HepG2 (cell line): ENCODE data around the gene GGACT. TPM values are rescaled to one million over a fixed set of nuclear protein-coding genes. Genes with fewer than 3 reads are reported as not detected.

Experiments used
- DNMT3B ChIP-seq: conservative IDR thresholded peaks from 2 replicates; pipeline ENCODE4 v1.6.1; 2016; ENCODE audit warnings: missing biosample characterization, control low read depth
- E2F2 ChIP-seq: sonication (generic); formaldehyde crosslinking; IDR thresholded peaks from 2 replicates; pipeline ENCODE4 v1.4.0; 2020; ENCODE audit warnings: missing genetic modification reagents, borderline replicate concordance
- ESRRA ChIP-seq: sonication (generic); formaldehyde crosslinking; IDR thresholded peaks from 2 replicates; pipeline ENCODE4 v1.5.1; 2020; ENCODE audit warnings: mild to moderate bottlenecking, low read depth, missing genetic modification reagents
- FOXK1 ChIP-seq: sonication (generic); formaldehyde crosslinking; IDR thresholded peaks from 2 replicates; pipeline ENCODE4 v1.4.0; 2020; ENCODE audit warnings: low read depth, missing genetic modification reagents, borderline replicate concordance
- FOXK2 ChIP-seq: fragments of 450-650 bp; IDR thresholded peaks from 2 replicates; pipeline ENCODE4 v1.6.1; 2016
- PBX3 ChIP-seq: sonication (generic); formaldehyde crosslinking; IDR thresholded peaks from 2 replicates; pipeline ENCODE4 v1.8.1; 2023; ENCODE audit warnings: missing genetic modification reagents, inconsistent platforms, borderline replicate concordance
- PRDM4 ChIP-seq: sonication (generic); formaldehyde crosslinking; IDR thresholded peaks from 2 replicates; pipeline ENCODE4 v1.9.0; 2021; ENCODE audit warnings: missing genetic modification reagents, borderline replicate concordance
- RELA ChIP-seq: sonication (generic); formaldehyde crosslinking; IDR thresholded peaks from 2 replicates; pipeline ENCODE4 v1.4.0; 2020; ENCODE audit warnings: missing genetic modification reagents
- SMAD1 ChIP-seq: sonication (generic); formaldehyde crosslinking; IDR thresholded peaks from 2 replicates; pipeline ENCODE4 v1.4.0; 2020; ENCODE audit warnings: missing genetic modification reagents, low read depth, mild to moderate bottlenecking, borderline replicate concordance
- SMARCE1 ChIP-seq: fragments of 450-650 bp; IDR thresholded peaks from 2 replicates; pipeline ENCODE4 v1.6.1; 2017; ENCODE audit warnings: borderline replicate concordance
- SNAI1 ChIP-seq: sonication (generic); formaldehyde crosslinking; IDR thresholded peaks from 2 replicates; pipeline ENCODE4 v1.5.0; 2020; ENCODE audit warnings: mild to moderate bottlenecking, missing genetic modification reagents, borderline replicate concordance
- SOX5 ChIP-seq: IDR thresholded peaks from 2 replicates; pipeline ENCODE4 v1.6.1; 2016; ENCODE audit warnings: borderline replicate concordance
- ZBTB4 ChIP-seq: sonication (generic); formaldehyde crosslinking; IDR thresholded peaks from 2 replicates; pipeline ENCODE4 v1.4.0; 2020; ENCODE audit warnings: missing genetic modification reagents, mild to moderate bottlenecking, borderline replicate concordance
- ZNF546 ChIP-seq: sonication (generic); formaldehyde crosslinking; conservative IDR thresholded peaks from 2 replicates; pipeline ENCODE4 v1.8.1; 2023; ENCODE audit warnings: mild to moderate bottlenecking, missing genetic modification reagents
- ZZZ3 ChIP-seq: sonication (generic); formaldehyde crosslinking; IDR thresholded peaks from 2 replicates; pipeline ENCODE4 v1.4.0; 2020; ENCODE audit warnings: missing genetic modification reagents, mild to moderate bottlenecking, borderline replicate concordance
- polyA plus RNA-seq, 8 experiments: library from polyadenylated mRNA; depleted of rRNA in 3 of 8; stranded (reverse) in 7 of 8; unstranded in 1 of 8; fragments of >200 nt; fragmentation: Illumina TruSeq in 4 of 8; extraction: Trizol in 4 of 8; gene quantifications; 2 replicates each; pipeline versions ENCODE4 v1.2.1 to v1.2.3, GENCODE V29; 2011 to 2016; ENCODE audit warnings: low read depth in 4 of 8, missing spikeins in 1 of 8, mixed read lengths in 1 of 8; ENCODE audit not compliant: insufficient read depth in 1 of 8
- total RNA-seq, 5 experiments: library from RNA; depleted of rRNA; stranded (reverse); fragments of >200 nt; fragmentation: Illumina TruSeq; extraction: Trizol; gene quantifications; 2 replicates each; pipeline ENCODE4 v1.2.3, GENCODE V29; 2016; ENCODE audit warnings: low read depth in 1 of 5

GGACT gene
- total and polyA plus RNA-seq, 2 of the 13 experiments (the other 11 are each of a cell fraction or from before 2014, with no cell fraction given): 1.7 to 1.9 TPM

- no peak for TF ChIP-seq ZBTB4 (CRISPR knock-in tag)
- no peak for TF ChIP-seq PRDM4 (CRISPR knock-in tag)
- TF ChIP-seq E2F2: no peak
- TF ChIP-seq SNAI1 (CRISPR knock-in tag): no peak
- TF ChIP-seq PBX3 (CRISPR knock-in tag): no peak
- no peak for TF ChIP-seq FOXK2
- TF ChIP-seq ZNF546 (CRISPR knock-in tag): no peak
- TF ChIP-seq ESRRA (CRISPR knock-in tag): no peak
- TF ChIP-seq SMAD1 (CRISPR knock-in tag): no peak
- no peak for TF ChIP-seq SMARCE1
- no peak for TF ChIP-seq ZZZ3 (CRISPR knock-in tag)
- peak; percentile 63; the same call in 1 of the 2 replicates for TF ChIP-seq SOX5
- TF ChIP-seq FOXK1: no peak
- TF ChIP-seq DNMT3B: no peak
- TF ChIP-seq RELA (CRISPR knock-in tag): 0 out of 2 replicates have a peak, but pooled peaks have one; percentile 22
Measured at GRCh38 chr13:100517135-100517534, 71.5 kb downstream of the GGACT start (continued).
